Activated T-helper 1 cell treated with anti-CD3 and anti-CD28 coated beads, Interleukin-2, amount 50 U/mL, for 16 hours (primary cell): Measurements from ENCODE around the gene EGR4.
"Not testable (repeated sequence)": the region's sequence is repeated elsewhere in the genome, so short reads cannot be mapped to it uniquely, and the experiment has no call there.

Source experiments
- DNase-seq, 2 donors: peaks; one replicate each; pipeline ENCODE4 v3.0.0-alpha.2; 2020; ENCODE audit warnings: low read depth in 1 of 2, low spot score in 1 of 2

EGR4 gene

GRCh38 chr2:73264332-73264606 lies 29.1 kb downstream of the EGR4 start:
- DNase-seq: no peak

- no peak for DNase-seq
Observed at GRCh38 chr2:73263540-73264331, 29.6 kb downstream of the EGR4 start.

GRCh38 chr2:73262691-73263429 lies 30.5 kb downstream of the EGR4 start:
- not testable (repeated sequence) for DNase-seq

GRCh38 chr2:73262108-73262651 lies 31.2 kb downstream of the EGR4 start:
- DNase-seq: no peak

- DNase-seq: no peak
Observed at GRCh38 chr2:73260338-73260984, 32.9 kb downstream of the EGR4 start.

- no peak for DNase-seq
Observed at GRCh38 chr2:73259704-73260337, 33.5 kb downstream of the EGR4 start.

GRCh38 chr2:73259276-73259675 lies 34.1 kb downstream of the EGR4 start:
- no peak for DNase-seq

GRCh38 chr2:73258913-73259215 lies 34.5 kb downstream of the EGR4 start:
- DNase-seq: no peak

- no peak for DNase-seq
Observed at GRCh38 chr2:73258186-73258912, 35.0 kb downstream of the EGR4 start.

GRCh38 chr2:73257425-73258125 lies 35.8 kb downstream of the EGR4 start:
- DNase-seq: no peak

- no peak for DNase-seq
Observed at GRCh38 chr2:73257021-73257420, 36.3 kb downstream of the EGR4 start.

GRCh38 chr2:73256618-73256922 lies 36.8 kb downstream of the EGR4 start:
- no peak for DNase-seq

- no peak for DNase-seq
Observed at GRCh38 chr2:73255907-73256617, 37.3 kb downstream of the EGR4 start.

- DNase-seq: no peak
Observed at GRCh38 chr2:73255007-73255644, 38.2 kb downstream of the EGR4 start.

- DNase-seq: no peak
Observed at GRCh38 chr2:73254343-73255006, 38.9 kb downstream of the EGR4 start.

- no peak for DNase-seq
Observed at GRCh38 chr2:73253901-73254300, 39.4 kb downstream of the EGR4 start.

GRCh38 chr2:73253400-73253799 lies 39.9 kb downstream of the EGR4 start:
- no peak for DNase-seq

- no peak for DNase-seq
Observed at GRCh38 chr2:73252238-73253027, 40.9 kb downstream of the EGR4 start.
